Osteoblast (primary cell): ENCODE measurements around the gene ZNF575. TPM values are rescaled to one million over a fixed set of nuclear protein-coding genes. Genes with fewer than 3 reads are reported as not detected.

Experiments used
- DNase-seq: peaks from one replicate; pipeline ENCODE4 v3.0.0; 2011; ENCODE audit warnings: low spot score, mixed read lengths; ENCODE audit not compliant: insufficient read length; ENCODE audit errors: missing footprints
- H2AFZ ChIP-seq: 2 replicates; pipeline ENCODE4 v1.6.0; 2011; ENCODE audit warnings: mild to moderate bottlenecking, low read length
- H3K27ac ChIP-seq: 2 replicates; pipeline ENCODE4 v1.5.1; 2011; ENCODE audit warnings: mild to moderate bottlenecking, low read depth, low read length, moderate library complexity
- H3K27me3 ChIP-seq: 2 replicates; pipeline ENCODE4 v1.6.0; 2012; ENCODE audit warnings: mild to moderate bottlenecking, control low read depth, inconsistent platforms, low read length, moderate library complexity; ENCODE audit not compliant: insufficient read depth
- H3K36me3 ChIP-seq: 2 replicates; pipeline ENCODE4 v1.5.1; 2011; ENCODE audit warnings: mild to moderate bottlenecking, low read length, control low read depth, moderate library complexity; ENCODE audit not compliant: insufficient read depth
- H3K4me1 ChIP-seq: 2 replicates; pipeline ENCODE4 v1.5.1; 2011; ENCODE audit warnings: mild to moderate bottlenecking, low read length, control low read depth, moderate library complexity; ENCODE audit not compliant: insufficient read depth
- H3K4me2 ChIP-seq: 2 replicates; pipeline ENCODE4 v1.6.0; 2011; ENCODE audit warnings: mild to moderate bottlenecking, low read length; ENCODE audit not compliant: insufficient read depth
- H3K4me3 ChIP-seq: fragments of 200-600 bp; sonication (generic); 3 replicates; pipeline ENCODE4 v1.5.1; 2012; ENCODE audit warnings: mild to moderate bottlenecking, low read length, inconsistent platforms; ENCODE audit not compliant: insufficient read depth
- H3K79me2 ChIP-seq: 2 replicates; pipeline ENCODE4 v1.6.0; 2012; ENCODE audit warnings: mild to moderate bottlenecking, low read length, control low read depth, inconsistent platforms; ENCODE audit not compliant: insufficient read depth
- H3K9me3 ChIP-seq: 2 replicates; pipeline ENCODE4 v1.5.1; 2011; ENCODE audit warnings: low read depth, low read length, control low read depth
- H4K20me1 ChIP-seq: 2 replicates; pipeline ENCODE4 v1.6.0; 2012; ENCODE audit warnings: mild to moderate bottlenecking, low read length, control low read depth; ENCODE audit not compliant: insufficient read depth
- CTCF ChIP-seq: IDR thresholded peaks from 2 replicates; pipeline ENCODE4 v1.5.1; 2011; ENCODE audit warnings: mild to moderate bottlenecking, low read depth, low read length, moderate library complexity; ENCODE audit errors: extremely low read depth
- total RNA-seq: library from RNA; depleted of rRNA; stranded (reverse); fragments of >200 nt; gene quantifications from 2 replicates; pipeline ENCODE4 v1.2.3, GENCODE V29; 2012

The ZNF575 gene
- total RNA-seq, 1 donor, result 0.72 TPM

GRCh38 chr19:43534816-43535761 is 2.1 kb downstream of the ZNF575 start:
- Histone ChIP-seq H3K4me3 (no peak overlapping the region), H3K27me3 (no peaks in the 10 kb centered on the region), H4K20me1 (peaks cover 6% of the 10 kb centered on the region), H2AFZ (peak overlapping the region; percentile 20), H3K36me3 (peaks cover 21% of the 10 kb centered on the region), H3K4me1 (peaks cover 14% of the 10 kb centered on the region), H3K4me2 (peak overlapping the region; percentile 81), H3K79me2 (no peaks in the 10 kb centered on the region), H3K27ac (no peak overlapping the region), H3K9me3 (no peaks in the 10 kb centered on the region)
- DNase-seq, result peak; percentile 94
- TF ChIP-seq CTCF, result peak; percentile 66

GRCh38 chr19:43538922-43539321 is 5.9 kb downstream of the ZNF575 start:
- no peak overlapping the region for H2AFZ ChIP-seq
- H4K20me1 ChIP-seq, result peaks cover 6% of the 10 kb centered on the region
- H3K4me3 ChIP-seq, result no peak overlapping the region
- no peak overlapping the region for H3K4me2 ChIP-seq
- peaks cover 44% of the 10 kb centered on the region for H3K36me3 ChIP-seq
- no peaks in the 10 kb centered on the region for H3K79me2 ChIP-seq
- no peaks in the 10 kb centered on the region for H3K9me3 ChIP-seq
- peaks cover 7% of the 10 kb centered on the region for H3K4me1 ChIP-seq
- H3K27ac ChIP-seq, result no peak overlapping the region
- H3K27me3 ChIP-seq, result no peaks in the 10 kb centered on the region
- no peak for TF ChIP-seq CTCF
- DNase-seq, result peak; percentile 31

GRCh38 chr19:43540381-43540780 is 7.4 kb downstream of the ZNF575 start:
- Histone ChIP-seq H4K20me1 (peaks cover 4% of the 10 kb centered on the region), H3K36me3 (peaks cover 53% of the 10 kb centered on the region), H2AFZ (no peak overlapping the region), H3K9me3 (no peaks in the 10 kb centered on the region), H3K4me3 (no peak overlapping the region), H3K4me2 (no peak overlapping the region), H3K4me1 (no peaks in the 10 kb centered on the region), H3K79me2 (no peaks in the 10 kb centered on the region), H3K27me3 (no peaks in the 10 kb centered on the region), H3K27ac (no peak overlapping the region)
- TF ChIP-seq CTCF, result no peak
- no peak for DNase-seq

- no peaks in the 10 kb centered on the region for H3K79me2 ChIP-seq
- H3K9me3 ChIP-seq, result no peaks in the 10 kb centered on the region
- H3K27ac ChIP-seq, result no peak overlapping the region
- no peaks in the 10 kb centered on the region for H3K27me3 ChIP-seq
- no peak for DNase-seq
- H4K20me1 ChIP-seq, result no peaks in the 10 kb centered on the region
- no peak for TF ChIP-seq CTCF
- H3K4me3 ChIP-seq, result no peak overlapping the region
- H2AFZ ChIP-seq, result no peak overlapping the region
- H3K4me1 ChIP-seq, result no peaks in the 10 kb centered on the region
- no peak overlapping the region for H3K4me2 ChIP-seq
- H3K36me3 ChIP-seq, result peaks cover 56% of the 10 kb centered on the region
Observed at GRCh38 chr19:43541920-43542650, 9.1 kb downstream of the ZNF575 start.
